Natural killer cell (primary cell): ENCODE results near the gene PLXNA2. TPM values are rescaled to one million over a fixed set of nuclear protein-coding genes. Genes with fewer than 3 reads are reported as not detected.

ENCODE experiments used
- ATAC-seq, 3 donors: fragments of 150-1000 bp in 2 of 3; fragments of 200-7000 bp in 1 of 3; cut with Tn5 transposase; 1 replicate in 1 of 3; 2 replicates in 2 of 3; pipeline ENCODE4 v1.10.0; 2021; ENCODE audit warnings: mild to moderate bottlenecking in 2 of 3, moderate library complexity in 2 of 3
- DNase-seq, 2 donors: peaks; one replicate each; pipeline versions ENCODE4 v3.0.0 to v3.0.0-alpha.2; 2013 to 2021; ENCODE audit warnings: mixed read lengths in 1 of 2
- H3K27ac ChIP-seq: one replicate; pipeline ENCODE4 v1.5.1; 2013; ENCODE audit warnings: mild to moderate bottlenecking, low read length
- H3K27me3 ChIP-seq: one replicate; pipeline ENCODE4 v1.6.1; 2013; ENCODE audit warnings: low read length; ENCODE audit not compliant: control insufficient read depth, insufficient read depth
- H3K36me3 ChIP-seq: one replicate; pipeline ENCODE4 v1.6.1; 2013; ENCODE audit warnings: low read length; ENCODE audit not compliant: control insufficient read depth, insufficient read depth
- H3K4me1 ChIP-seq: one replicate; pipeline ENCODE4 v1.6.1; 2013; ENCODE audit warnings: low read length; ENCODE audit not compliant: control insufficient read depth, insufficient read depth
- H3K4me3 ChIP-seq: one replicate; pipeline ENCODE4 v1.5.1; 2013; ENCODE audit warnings: low read length
- H3K9me3 ChIP-seq: one replicate; pipeline ENCODE4 v1.6.1; 2013; ENCODE audit warnings: low read length; ENCODE audit not compliant: control insufficient read depth, insufficient read depth
- H3K27ac Mint-ChIP-seq, 2 donors: one replicate each; pipeline ENCODE4 v1.8.0; 2022; ENCODE audit warnings: mild to moderate bottlenecking in 2 of 2, mixed read lengths in 2 of 2, moderate library complexity in 1 of 2
- H3K27me3 Mint-ChIP-seq, 2 donors: one replicate each; pipeline ENCODE4 v1.8.0; 2022; ENCODE audit warnings: low read depth in 2 of 2, mixed read lengths in 2 of 2
- H3K36me3 Mint-ChIP-seq: one replicate; pipeline ENCODE4 v1.8.0; 2022; ENCODE audit warnings: mixed read lengths
- H3K4me1 Mint-ChIP-seq, 2 donors: one replicate each; pipeline ENCODE4 v1.8.0; 2022; ENCODE audit warnings: mixed read lengths in 2 of 2
- H3K4me3 Mint-ChIP-seq: one replicate; pipeline ENCODE4 v1.8.0; 2022; ENCODE audit warnings: mild to moderate bottlenecking, moderate library complexity, mixed read lengths
- H3K9me3 Mint-ChIP-seq, 2 donors: one replicate each; pipeline ENCODE4 v1.8.0; 2022; ENCODE audit warnings: mixed read lengths in 2 of 2
- CTCF ChIP-seq: fragments of 200-600 bp; IDR thresholded peaks from one replicate; pipeline ENCODE4 v1.8.0; 2022; ENCODE audit warnings: antibody characterized with exemption
- WGBS: methylation state at CpG from one replicate; pipeline ENCODE4 v1.1.7; 2013; ENCODE audit warnings: missing lambda C conversion rate; ENCODE audit not compliant: insufficient coverage; 5-methylcytosine and 5-hydroxymethylcytosine counted together
- intact Hi-C: fragments of 100-400 bp; cut with micrococcal nuclease; formaldehyde crosslinking; loops from one replicate; pipeline ENCODE4 v1.14.2; 2022
- total RNA-seq, 4 donors: library from RNA; stranded (reverse); fragments of 120-200 nt in 1 of 4; gene quantifications; one replicate each; pipeline versions ENCODE4 v1.2.3 to v1.2.4, GENCODE V29; 2013 to 2022

PLXNA2 gene
- total RNA-seq, 3 donors from 2014 or later (not counting 1 experiment from before 2014, with no cell fraction given) = 2.8 to 8.4 (median 2.8) TPM

GRCh38 chr1:208174200-208174599 is 70.0 kb downstream of the PLXNA2 start:
- intact Hi-C loops = no loop called here
- H3K4me1 ChIP-seq = no peaks in the 10 kb centered on the region
- no peaks in the 10 kb centered on the region for H3K27me3 ChIP-seq
- ATAC-seq (no peak), DNase-seq (no peak)
- Mint-ChIP-seq H3K27me3 (peaks cover 6 to 13% of the 10 kb centered on the region in 2 donors), H3K9me3 (no peaks in the 10 kb centered on the region), H3K36me3 (no peaks in the 10 kb centered on the region), H3K4me3 (no peak overlapping the region), H3K27ac (no peak overlapping the region), H3K4me1 (no peaks in the 10 kb centered on the region)
- WGBS = 91% methylated on average over 5 of the region's 5 CpGs
- no peak overlapping the region for H3K27ac ChIP-seq
- no peaks in the 10 kb centered on the region for H3K36me3 ChIP-seq
- no peak for TF ChIP-seq CTCF
- H3K9me3 ChIP-seq = no peaks in the 10 kb centered on the region
- H3K4me3 ChIP-seq = no peak overlapping the region

GRCh38 chr1:208173749-208174148 is 70.4 kb downstream of the PLXNA2 start:
- no peak for DNase-seq
- Histone ChIP-seq H3K9me3 (no peaks in the 10 kb centered on the region), H3K27ac (no peak overlapping the region), H3K36me3 (no peaks in the 10 kb centered on the region), H3K4me3 (no peak overlapping the region), H3K4me1 (no peaks in the 10 kb centered on the region), H3K27me3 (no peaks in the 10 kb centered on the region)
- peaks cover 6 to 13% of the 10 kb centered on the region in 2 donors for H3K27me3 Mint-ChIP-seq
- no peaks in the 10 kb centered on the region for H3K36me3 Mint-ChIP-seq
- no peaks in the 10 kb centered on the region for H3K9me3 Mint-ChIP-seq
- intact Hi-C loops = no loop called here
- H3K4me3 Mint-ChIP-seq = no peak overlapping the region
- no peaks in the 10 kb centered on the region for H3K4me1 Mint-ChIP-seq
- no peak for TF ChIP-seq CTCF
- 86% methylated on average over 5 of the region's 6 CpGs for WGBS
- ATAC-seq = no peak
- no peak overlapping the region for H3K27ac Mint-ChIP-seq

- H3K27ac ChIP-seq = no peak overlapping the region
- no peak for TF ChIP-seq CTCF
- ATAC-seq (no peak), DNase-seq (no peak)
- no peaks in the 10 kb centered on the region for H3K36me3 ChIP-seq
- WGBS = 87% methylated on average over 5 of the region's 6 CpGs
- no peaks in the 10 kb centered on the region for H3K4me1 ChIP-seq
- H3K27ac Mint-ChIP-seq = no peak overlapping the region
- H3K36me3 Mint-ChIP-seq = no peaks in the 10 kb centered on the region
- H3K4me3 ChIP-seq = no peak overlapping the region
- H3K4me3 Mint-ChIP-seq = no peak overlapping the region
- no peaks in the 10 kb centered on the region for H3K27me3 ChIP-seq
- H3K9me3 ChIP-seq = no peaks in the 10 kb centered on the region
- H3K4me1 Mint-ChIP-seq = no peaks in the 10 kb centered on the region
- peaks cover 7 to 13% of the 10 kb centered on the region in 2 donors for H3K27me3 Mint-ChIP-seq
- H3K9me3 Mint-ChIP-seq = no peaks in the 10 kb centered on the region
- intact Hi-C loops = no loop called here
Measured at GRCh38 chr1:208172423-208173145, 71.6 kb downstream of the PLXNA2 start.
